Psoas muscle (tissue), 8 donors: ENCODE measurements around the gene ZDHHC11B. TPM values are rescaled to one million over a fixed set of nuclear protein-coding genes. Genes with fewer than 3 reads are reported as not detected.
A peak's percentile ranks its signal among the peaks of the same experiment; 100 is the strongest.

Experiments
- ATAC-seq, 4 donors: fragments of 200-7000 bp; cut with Tn5 transposase; one replicate each; pipeline ENCODE4 v1.9.1; 2020; ENCODE audit warnings: moderate library complexity in 3 of 4, mild to moderate bottlenecking in 2 of 4
- DNase-seq, 2 donors: peaks; one replicate each; pipeline ENCODE4 v3.0.0-alpha.2; 2020
- H3K27ac ChIP-seq: fragments of 200-600 bp; one replicate; pipeline ENCODE4 v1.8.0; 2022
- H3K27me3 ChIP-seq, 3 donors: fragments of 200-600 bp in 1 of 3; one replicate each; pipeline versions ENCODE4 v1.6.1 to v1.8.0; 2013 to 2022; ENCODE audit warnings: low read length in 2 of 3, mild to moderate bottlenecking in 2 of 3, moderate library complexity in 1 of 3; ENCODE audit not compliant: insufficient read depth in 3 of 3
- H3K36me3 ChIP-seq, 2 donors: fragments of 200-600 bp in 1 of 2; one replicate each; pipeline versions ENCODE4 v1.6.1 to v1.8.0; 2013 to 2022; ENCODE audit warnings: low read depth in 1 of 2, mild to moderate bottlenecking in 1 of 2, moderate library complexity in 1 of 2; ENCODE audit not compliant: insufficient read depth in 1 of 2
- H3K4me1 ChIP-seq: fragments of 200-600 bp; one replicate; pipeline ENCODE4 v1.8.0; 2022
- H3K4me3 ChIP-seq: fragments of 200-600 bp; one replicate; pipeline ENCODE4 v1.8.0; 2022; ENCODE audit warnings: mild to moderate bottlenecking
- H3K9me3 ChIP-seq: fragments of 200-600 bp; one replicate; pipeline ENCODE4 v1.8.0; 2022
- WGBS, 3 donors: extraction: QIAGEN DNeasy Blood & Tissue Kit; methylation state at CpG; one replicate each; pipeline versions ENCODE4 v1.1.6 to v1.1.7; 2013; 5-methylcytosine and 5-hydroxymethylcytosine counted together
- intact Hi-C, 2 donors: fragments of 100-400 bp; cut with DNase I; formaldehyde crosslinking; loops; one replicate each; pipeline versions ENCODE4 v1.11.0 to v1.14.2; 2022
- polyA plus RNA-seq, 3 donors: library from polyadenylated mRNA; stranded (reverse); fragments of 200-250 nt; gene quantifications; one replicate each; pipeline ENCODE4 v1.2.3, GENCODE V29; 2013
- total RNA-seq, 4 donors: library from RNA; stranded (reverse); fragmentation: NEBNext Ultra II Directional in 2 of 4; extraction: Animal tissue kit (Norgen Biotek cat#: 25700) in 2 of 4; gene quantifications; one replicate each; pipeline versions ENCODE4 v1.2.1 to v1.2.4, GENCODE V29; 2021 to 2023
- TF ChIP-seq, protein P1 (sequence below): fragments of 200-600 bp; IDR thresholded peaks from one replicate; pipeline ENCODE4 v1.8.0; 2022; ENCODE audit warnings: antibody characterized with exemption
- donor health status: healthy with polysubstance abuse.
- donor health status: DM: no; HTN: no; CAD: no; lungs with moderate emphysema.
- donor health status: Bipolar disorder and iron deficiency.
- donor health status: healthy.
- donor health status: DM: yes; HTN: yes; CAD: no.
- donor health status: DM: no; HTN: no; CAD: no.
- donor health status: DM: no; HTN: no; CAD: no.
- donor health status: DM: yes; HTN: yes; CAD: no.

The ZDHHC11B gene
- total and polyA plus RNA-seq, 7 donors, result 0.38 to 7.4 (median 1.3) TPM

DNA sequence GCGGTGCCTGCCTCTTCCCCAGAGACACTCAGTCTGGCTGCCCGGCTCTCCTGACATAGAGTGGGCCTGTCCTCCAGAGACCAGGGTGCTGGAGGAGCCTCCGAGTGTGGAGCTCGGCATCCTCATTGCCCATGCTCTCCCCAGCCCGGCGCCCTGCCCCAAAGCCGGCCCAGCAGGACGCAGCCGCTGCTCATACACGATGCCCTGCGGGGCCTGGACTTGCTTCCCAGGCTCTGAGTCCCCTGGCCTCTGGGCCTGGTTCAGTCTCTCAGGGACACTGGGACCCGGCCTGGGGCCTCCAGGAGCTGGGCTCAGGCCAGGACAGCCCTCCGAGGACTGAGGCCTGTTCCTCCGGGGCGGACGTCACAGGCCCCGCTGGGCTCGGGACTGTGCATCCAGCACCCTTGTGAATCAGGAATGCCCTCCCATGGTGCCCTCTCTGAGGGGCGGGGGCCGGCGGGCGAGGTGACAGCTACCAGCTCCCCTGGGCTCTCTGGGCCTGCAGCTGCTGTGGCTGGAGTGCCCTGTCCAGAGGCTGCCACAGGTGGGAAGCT lies 114.6 kb downstream of the ZDHHC11B start:
- H3K4me3 ChIP-seq, result no peak overlapping the region
- intact Hi-C loops, result loop anchor here in 1 of 2 donors (2.0 kb wide), 1 partner anchor 233 kb away; no protein-coding TSS in a partner anchor
- no peak overlapping the region for H3K27ac ChIP-seq
- 77 to 85% (median 80%) methylated on average over 21 to 22 of the region's 22 CpGs for WGBS, 3 donors
- no peaks in the 10 kb centered on the region for H3K9me3 ChIP-seq
- DNase-seq (peak in 1 of 2 donors; percentile 53), ATAC-seq (no peak)
- peaks cover 36% of the 10 kb centered on the region for H3K4me1 ChIP-seq
- H3K36me3 ChIP-seq, result peaks cover 0 to 3% of the 10 kb centered on the region in 2 donors
- H3K27me3 ChIP-seq, result no peaks in the 10 kb centered on the region
- TF ChIP-seq, protein P1, sequence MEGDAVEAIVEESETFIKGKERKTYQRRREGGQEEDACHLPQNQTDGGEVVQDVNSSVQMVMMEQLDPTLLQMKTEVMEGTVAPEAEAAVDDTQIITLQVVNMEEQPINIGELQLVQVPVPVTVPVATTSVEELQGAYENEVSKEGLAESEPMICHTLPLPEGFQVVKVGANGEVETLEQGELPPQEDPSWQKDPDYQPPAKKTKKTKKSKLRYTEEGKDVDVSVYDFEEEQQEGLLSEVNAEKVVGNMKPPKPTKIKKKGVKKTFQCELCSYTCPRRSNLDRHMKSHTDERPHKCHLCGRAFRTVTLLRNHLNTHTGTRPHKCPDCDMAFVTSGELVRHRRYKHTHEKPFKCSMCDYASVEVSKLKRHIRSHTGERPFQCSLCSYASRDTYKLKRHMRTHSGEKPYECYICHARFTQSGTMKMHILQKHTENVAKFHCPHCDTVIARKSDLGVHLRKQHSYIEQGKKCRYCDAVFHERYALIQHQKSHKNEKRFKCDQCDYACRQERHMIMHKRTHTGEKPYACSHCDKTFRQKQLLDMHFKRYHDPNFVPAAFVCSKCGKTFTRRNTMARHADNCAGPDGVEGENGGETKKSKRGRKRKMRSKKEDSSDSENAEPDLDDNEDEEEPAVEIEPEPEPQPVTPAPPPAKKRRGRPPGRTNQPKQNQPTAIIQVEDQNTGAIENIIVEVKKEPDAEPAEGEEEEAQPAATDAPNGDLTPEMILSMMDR, result no peak

DNA sequence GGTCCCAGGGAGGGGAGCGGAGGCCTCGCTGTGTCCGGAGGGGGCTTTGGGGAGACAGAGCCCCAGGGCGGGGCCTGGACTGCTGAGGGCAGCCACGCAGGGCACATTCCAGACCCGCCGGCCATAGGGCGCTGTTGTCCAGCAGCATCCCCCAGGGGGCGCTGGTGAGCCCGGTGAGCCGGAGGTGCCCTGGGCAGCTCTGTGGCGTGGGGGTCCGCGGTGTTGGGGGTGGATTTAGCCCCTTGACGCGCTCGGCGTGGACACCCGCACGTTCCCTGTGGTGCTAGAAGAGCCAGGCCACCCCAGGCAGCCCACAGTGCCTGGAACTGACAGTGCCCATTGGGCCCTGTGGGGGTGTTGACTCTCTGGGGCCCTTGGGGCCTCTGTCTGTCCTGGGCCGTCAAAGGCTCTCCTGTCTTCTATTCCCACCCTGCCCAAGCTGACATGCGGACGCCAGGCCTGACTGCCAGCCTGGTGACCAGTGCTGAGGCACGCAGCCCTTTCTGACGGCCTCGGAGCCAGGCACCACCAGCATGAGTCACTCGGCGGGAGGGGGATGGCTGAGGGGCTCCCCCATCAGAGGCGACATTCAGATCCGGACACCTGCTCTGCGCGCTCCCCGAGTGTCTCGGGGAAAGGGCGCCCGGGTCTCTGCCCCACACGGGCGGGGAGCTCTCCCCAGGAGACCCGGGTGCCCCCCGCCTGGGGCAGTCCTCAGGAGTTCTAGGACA lies 115.3 kb downstream of the ZDHHC11B start:
- ATAC-seq (peak; percentile 23 to 41 (median 40)), DNase-seq (peak in 1 of 2 donors; percentile 75)
- intact Hi-C loops, result no loop called here
- TF ChIP-seq, protein P1, result peak; percentile 51
- Histone ChIP-seq H3K27ac (no peak overlapping the region), H3K9me3 (no peaks in the 10 kb centered on the region), H3K4me1 (peaks cover 31% of the 10 kb centered on the region), H3K27me3 (no peaks in the 10 kb centered on the region), H3K4me3 (no peak overlapping the region), H3K36me3 (peaks cover 0 to 9% of the 10 kb centered on the region in 2 donors)
- 59 to 63% (median 61%) methylated on average over 38 to 40 of the region's 40 CpGs for WGBS, 3 donors

DNA sequence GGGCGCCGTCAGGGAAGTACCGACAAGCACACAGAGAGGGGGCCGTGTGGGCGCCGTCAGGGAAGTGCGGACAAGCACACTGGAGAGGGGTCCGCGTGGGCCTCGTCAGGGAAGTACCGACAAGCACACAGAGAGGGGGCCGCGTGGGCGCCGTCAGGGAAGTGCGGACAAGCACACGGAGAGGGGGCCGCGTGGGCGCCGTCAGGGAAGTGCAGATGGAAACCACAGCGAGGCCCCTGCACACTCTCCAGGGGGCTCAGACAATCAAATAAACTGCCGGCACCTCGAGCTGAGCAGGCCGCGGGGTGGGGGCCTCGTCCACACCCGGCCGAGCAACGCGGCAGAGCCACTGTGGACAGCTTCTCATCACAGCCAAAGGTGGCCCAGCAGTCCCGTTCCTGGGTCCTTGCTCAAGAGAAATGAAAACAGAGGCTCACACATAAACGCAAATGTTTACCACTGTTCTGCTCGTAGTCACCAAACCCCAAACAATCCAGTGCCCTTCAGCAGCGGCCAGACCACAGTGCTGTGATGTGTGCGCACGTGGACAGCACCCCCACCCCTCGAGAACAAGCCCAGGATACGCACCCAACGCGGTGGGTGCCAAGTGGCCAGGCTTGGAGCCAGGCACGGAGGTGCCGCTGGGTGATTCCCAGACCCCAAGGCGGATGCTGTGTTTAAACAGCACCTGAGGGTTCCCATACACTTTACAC lies 116.1 kb downstream of the ZDHHC11B start:
- WGBS, 3 donors, result 86 to 89% (median 89%) methylated on average over 39 to 44 of the region's 44 CpGs
- intact Hi-C loops, result no loop called here
- DNase-seq, result peak in 1 of 2 donors; percentile 37
- Histone ChIP-seq H3K27me3 (no peaks in the 10 kb centered on the region), H3K36me3 (peaks cover 0 to 18% of the 10 kb centered on the region in 2 donors), H3K27ac (no peak overlapping the region), H3K9me3 (no peaks in the 10 kb centered on the region), H3K4me3 (no peak overlapping the region), H3K4me1 (peaks cover 23% of the 10 kb centered on the region)
- TF ChIP-seq, protein P1, result no peak
- no peak for ATAC-seq

DNA sequence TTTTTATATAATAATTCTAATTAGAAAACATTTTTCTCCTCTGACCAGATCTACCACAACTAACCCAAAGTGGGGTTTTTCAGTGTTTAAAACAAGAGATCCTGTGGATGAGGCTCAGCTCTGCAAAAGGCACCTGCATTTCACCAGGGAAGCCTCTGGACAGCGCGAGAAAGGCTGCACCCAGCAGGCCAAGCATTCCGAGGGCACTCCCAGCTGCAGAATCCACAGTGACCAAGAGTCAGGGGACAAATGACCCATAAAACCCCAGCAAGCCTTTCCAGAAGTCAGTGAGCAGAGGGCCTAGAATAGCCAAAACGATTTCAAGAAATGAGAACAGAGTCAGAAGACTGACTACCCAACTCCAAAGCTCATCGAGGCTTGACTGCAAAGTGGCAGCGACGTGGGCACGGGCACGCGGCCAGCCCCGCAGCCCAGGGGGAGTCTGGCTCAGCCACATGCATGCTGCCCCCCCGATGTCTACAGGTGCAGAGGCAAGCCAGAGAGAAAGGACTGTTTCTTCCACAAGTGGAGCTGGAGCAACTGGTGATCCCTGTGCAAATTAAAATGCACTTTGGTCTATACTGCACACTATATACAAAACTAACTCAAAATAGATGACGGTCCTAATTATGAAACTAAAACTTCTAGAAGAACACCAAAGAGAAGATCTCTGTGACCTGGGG lies 117.6 kb downstream of the ZDHHC11B start:
- 91 to 94% (median 92%) methylated on average over 13 of the region's 13 CpGs for WGBS, 3 donors
- TF ChIP-seq, protein P1, result no peak

More for the DNA sequence above, 117.6 kb downstream of the ZDHHC11B start:
- intact Hi-C loops, result no loop called here
- Histone ChIP-seq H3K4me1 (peaks cover 8% of the 10 kb centered on the region), H3K9me3 (no peaks in the 10 kb centered on the region), H3K36me3 (peaks cover 0 to 27% of the 10 kb centered on the region in 2 donors), H3K27me3 (no peaks in the 10 kb centered on the region), H3K4me3 (no peak overlapping the region), H3K27ac (no peak overlapping the region)
- DNase-seq, result peak in 1 of 2 donors; percentile 19
- ATAC-seq, result no peak
